Endothelial cell of umbilical vein (primary cell): ENCODE data around the gene TMEM151B. TPM values are rescaled to one million over a fixed set of nuclear protein-coding genes. Genes with fewer than 3 reads are reported as not detected.

Source experiments
- BruUV-seq: library from RNA; stranded (reverse); fragments of 400-500 nt; replicated peaks from 2 replicates; lab custom pipeline; 2021; lab: Mats Ljungman, UMichigan
- CTCF ChIA-PET: fragments of 300-600, 350-600 bp; sonication (Branson Sonifier 250); formaldehyde crosslinking; loops from one replicate; lab custom pipeline; 2021; ENCODE audit warnings: antibody characterized with exemption, inconsistent platforms; lab: Charles Lee
- POLR2A ChIA-PET: fragments of 300-600, 350-600 bp; sonication (Branson Sonifier 250); formaldehyde crosslinking; loops from one replicate; lab custom pipeline; 2021; ENCODE audit warnings: antibody characterized with exemption, inconsistent platforms; lab: Charles Lee
- DNase-seq: peaks from one replicate; pipeline ENCODE4 v3.0.0-alpha.2; 2011; ENCODE audit warnings: low read depth, low spot score
- FAIRE-seq: peaks from 2 replicates; lab custom pipeline; 2011; peaks lifted over from hg19 to GRCh38; lab: Jason Lieb, UNC
- H2AFZ ChIP-seq: 2 replicates; pipeline ENCODE4 v1.6.0; 2012; ENCODE audit warnings: low read depth, low read length, control low read depth, inconsistent platforms
- H3K27ac ChIP-seq: 2 replicates; pipeline ENCODE4 v1.5.1; 2011; ENCODE audit warnings: low read depth, mild to moderate bottlenecking, control low read depth, low read length, moderate library complexity; ENCODE audit not compliant: insufficient read depth
- H3K27me3 ChIP-seq, 2 experiments: 2 replicates each; pipeline versions ENCODE4 v1.6.0 to v1.6.1; 2011; ENCODE audit warnings: low read length in 2 of 2, mixed read lengths in 1 of 2; ENCODE audit not compliant: control insufficient read depth in 2 of 2, insufficient read depth in 2 of 2
- H3K36me3 ChIP-seq, 2 experiments: 2 replicates in 1 of 2; 3 replicates in 1 of 2; pipeline ENCODE4 v1.5.1; 2011; ENCODE audit warnings: low read length in 2 of 2, mild to moderate bottlenecking in 1 of 2, moderate library complexity in 1 of 2; ENCODE audit not compliant: control insufficient read depth in 2 of 2, insufficient read depth in 2 of 2; ENCODE audit errors: extremely low read depth in 1 of 2
- H3K4me1 ChIP-seq: 3 replicates; pipeline ENCODE4 v1.5.1; 2011; ENCODE audit warnings: mild to moderate bottlenecking, low read length; ENCODE audit not compliant: control insufficient read depth, insufficient read depth; ENCODE audit errors: extremely low read depth
- H3K4me2 ChIP-seq: 2 replicates; pipeline ENCODE4 v1.6.1; 2011; ENCODE audit warnings: low read length, control low read depth, mixed read lengths; ENCODE audit not compliant: insufficient read depth
- H3K4me3 ChIP-seq, 3 experiments: fragments of 200-600 bp in 1 of 3; sonication (generic), shearing (Covaris generic) in 1 of 3; replicated peaks in 1 of 3; 2 replicates each; pipeline ENCODE4 v1.5.1; 2011 to 2016; ENCODE audit warnings: control low read depth in 3 of 3, low read length in 3 of 3, mild to moderate bottlenecking in 2 of 3, inconsistent platforms in 1 of 3, low read depth in 1 of 3, moderate library complexity in 1 of 3; ENCODE audit not compliant: insufficient read depth in 1 of 3
- H3K79me2 ChIP-seq: 2 replicates; pipeline ENCODE4 v1.6.0; 2012; ENCODE audit warnings: low read length, inconsistent platforms; ENCODE audit not compliant: control insufficient read depth, insufficient read depth
- H3K9ac ChIP-seq: replicated peaks from 2 replicates; pipeline ENCODE3; 2011; ENCODE audit warnings: low read length, control low read depth; ENCODE audit not compliant: insufficient read depth; ENCODE audit errors: extremely low read depth
- H3K9me1 ChIP-seq: replicated peaks from 3 replicates; pipeline ENCODE4 v1.6.0; 2011; ENCODE audit warnings: mild to moderate bottlenecking, low read length; ENCODE audit not compliant: control insufficient read depth, insufficient read depth; ENCODE audit errors: extremely low read depth
- H3K9me3 ChIP-seq: replicated peaks from 2 replicates; pipeline ENCODE4 v1.5.1; 2012; ENCODE audit warnings: low read length, inconsistent platforms; ENCODE audit not compliant: control insufficient read depth, insufficient read depth
- H4K20me1 ChIP-seq: replicated peaks from 2 replicates; pipeline ENCODE3; 2011; ENCODE audit warnings: mild to moderate bottlenecking, low read length; ENCODE audit not compliant: control insufficient read depth, insufficient read depth; ENCODE audit errors: extremely low read depth
- CTCF ChIP-seq, 2 donors: IDR thresholded peaks; 1 replicate in 1 of 2; 2 replicates in 1 of 2; pipeline ENCODE4 v1.5.1; 2011; ENCODE audit warnings: low read length in 2 of 2, mild to moderate bottlenecking in 2 of 2, moderate library complexity in 2 of 2, control low read depth in 1 of 2, inconsistent platforms in 1 of 2, low read depth in 1 of 2; ENCODE audit not compliant: insufficient read depth in 1 of 2; ENCODE audit errors: extremely low read depth in 1 of 2
- EZH2 ChIP-seq: IDR thresholded peaks from 2 replicates; pipeline ENCODE4 v1.6.1; 2012; ENCODE audit warnings: borderline replicate concordance, low read depth, mild to moderate bottlenecking, moderate library complexity, low read length, inconsistent platforms; ENCODE audit not compliant: severe bottlenecking
- FOS ChIP-seq: IDR thresholded peaks from 2 replicates; pipeline ENCODE4 v1.6.1; 2011; ENCODE audit warnings: mild to moderate bottlenecking, low read length, moderate library complexity, borderline replicate concordance; ENCODE audit not compliant: insufficient read depth
- GATA2 ChIP-seq: IDR thresholded peaks from 2 replicates; pipeline ENCODE4 v1.7.0; 2011; ENCODE audit warnings: low read depth, mild to moderate bottlenecking, moderate library complexity, mixed read lengths, low read length; ENCODE audit not compliant: insufficient read length, insufficient read depth
- JUN ChIP-seq: IDR thresholded peaks from 2 replicates; pipeline ENCODE4 v1.6.1; 2011; ENCODE audit warnings: borderline replicate concordance, low read depth; ENCODE audit not compliant: insufficient read length, insufficient read depth
- MAX ChIP-seq: IDR thresholded peaks from 2 replicates; pipeline ENCODE4 v1.6.1; 2011; ENCODE audit not compliant: insufficient read depth, insufficient read length
- MYC ChIP-seq: IDR thresholded peaks from one replicate; pipeline ENCODE4 v1.6.1; 2011; ENCODE audit warnings: mild to moderate bottlenecking, low read depth, low read length
- POLR2A ChIP-seq: IDR thresholded peaks from 2 replicates; pipeline ENCODE4 v1.6.1; 2012; ENCODE audit warnings: low read depth, mild to moderate bottlenecking, control low read depth, low read length
- POLR2AphosphoS5 ChIP-seq: IDR thresholded peaks from 2 replicates; pipeline ENCODE4 v1.6.1; 2012; ENCODE audit warnings: low read depth, mild to moderate bottlenecking, control low read depth, low read length, moderate library complexity; ENCODE audit not compliant: insufficient read depth
- dilution Hi-C: fragments of 300-500 bp; cut with MboI; formaldehyde crosslinking; loops from one replicate; pipeline ENCODE4 v1.15.0; 2019; ENCODE audit warnings: low sequenced_read_pairs; ENCODE audit not compliant: extremely low pct_ligation_motif_present
- intact Hi-C: fragments of 100-400 bp; cut with micrococcal nuclease; formaldehyde crosslinking; loops from one replicate; pipeline ENCODE4 v1.10.0; 2022
- polyA plus RNA-seq, 4 experiments: library from polyadenylated mRNA; depleted of rRNA in 3 of 4; stranded (reverse) in 3 of 4; unstranded in 1 of 4; fragments of >200 nt; gene quantifications; 2 replicates each; pipeline versions ENCODE4 v1.2.1 to v1.2.3, GENCODE V29; 2011 to 2012; ENCODE audit warnings: missing spikeins in 1 of 4
- total RNA-seq: library from RNA; stranded (reverse); gene quantifications from 2 replicates; pipeline ENCODE4 v1.2.3, GENCODE V29; 2021

TMEM151B gene
- total and polyA plus RNA-seq, 2 donors (not counting 3 experiments of a cell fraction or from before 2014, with no cell fraction given): 0.03 to 0.07 TPM

GRCh38 chr6:44302856-44303255 is 32.6 kb downstream of the TMEM151B start:
- DNase-seq (no peak), FAIRE-seq (no peak)
- Histone ChIP-seq H3K27ac (no peak overlapping the region), H3K4me1 (no peaks in the 10 kb centered on the region), H4K20me1 (no peaks in the 10 kb centered on the region), H3K4me2 (no peak overlapping the region), H3K79me2 (no peaks in the 10 kb centered on the region), H3K9me3 (no peaks in the 10 kb centered on the region), H3K36me3 (peaks cover 13 to 48% of the 10 kb centered on the region in 2 experiments), H3K27me3 (peaks cover 6 to 8% of the 10 kb centered on the region in 2 experiments), H3K9ac (no peak overlapping the region), H3K4me3 (no peak overlapping the region), H2AFZ (no peak overlapping the region), H3K9me1 (no peaks in the 10 kb centered on the region)
- dilution Hi-C loops: no loop called here
- BruUV-seq: no TSS peak
- POLR2A ChIA-PET: no interaction called here
- intact Hi-C loops: no loop called here
- TF ChIP-seq EZH2: no peak
- TF ChIP-seq MYC: no peak
- CTCF ChIA-PET: interaction anchor here (3.4 to 4.5 kb wide), 3 partner anchors 9 to 34 kb away, joined by 35 to 83 read pairs (median 36); partner anchors contain the start of genes AARS2 and TMEM151B

- FAIRE-seq: no peak
- dilution Hi-C loops (no loop called here), intact Hi-C loops (loop anchor here (1.0 kb wide), 2 partner anchors 36 to 208 kb away; no protein-coding TSS in a partner anchor)
- H3K27ac ChIP-seq: no peak overlapping the region
- no peaks in the 10 kb centered on the region for H3K27me3 ChIP-seq
- H3K4me1 ChIP-seq: no peaks in the 10 kb centered on the region
- no peak overlapping the region for H3K4me2 ChIP-seq
- no peak overlapping the region for H3K4me3 ChIP-seq
- H2AFZ ChIP-seq: no peak overlapping the region
- DNase-seq: no peak
- H3K9ac ChIP-seq: no peak overlapping the region
- POLR2A ChIA-PET: no interaction called here
- no peaks in the 10 kb centered on the region for H3K79me2 ChIP-seq
- no peaks in the 10 kb centered on the region for H3K9me1 ChIP-seq
- no TSS peak for BruUV-seq
- H3K36me3 ChIP-seq: peaks cover 13 to 51% of the 10 kb centered on the region in 2 experiments
- CTCF ChIA-PET: interaction anchor here (3.4 to 4.5 kb wide), 3 partner anchors 10 to 35 kb away, joined by 35 to 83 read pairs (median 36); partner anchors contain the start of genes AARS2 and TMEM151B
- no peaks in the 10 kb centered on the region for H3K9me3 ChIP-seq
- TF ChIP-seq GATA2 (no peak), JUN (no peak), MAX (no peak), FOS (no peak), POLR2A (no peak), EZH2 (no peak), POLR2AphosphoS5 (no peak), CTCF (IDR thresholded peaks at IDR 0.05; ENCODE audit: extremely low read depth in 1 of 2, insufficient read depth in 1 of 2, low read depth in 1 of 2, low read length in 2 of 2) (no peak)
- H4K20me1 ChIP-seq: no peaks in the 10 kb centered on the region
Measured at GRCh38 chr6:44303842-44304241, 33.6 kb downstream of the TMEM151B start.
